ENCODE measurements around the gene RNU1-4.
"Not testable (repeated sequence)": the region's sequence is repeated elsewhere in the genome, so short reads cannot be mapped to it uniquely, and the experiment has no call there.

DNA sequence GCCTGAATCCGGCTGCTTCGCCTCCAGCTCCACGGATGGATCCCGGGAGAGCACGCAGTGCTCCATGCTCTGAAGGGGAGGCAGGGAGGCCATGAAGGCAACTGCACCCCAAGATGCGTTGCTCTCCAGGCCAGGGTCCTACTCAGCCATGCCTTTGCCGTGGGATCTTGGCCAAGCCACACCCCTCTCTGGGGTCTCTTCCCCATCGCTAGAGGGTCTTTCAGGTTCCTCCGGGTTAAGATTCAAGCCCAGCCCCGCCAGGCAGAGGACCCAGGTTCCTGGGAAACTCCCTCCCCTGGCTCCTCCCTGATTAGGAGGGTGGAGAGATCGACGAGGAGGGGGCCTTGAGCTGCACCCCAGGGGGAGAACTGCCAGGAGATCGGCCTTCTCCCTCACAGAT, 36.2 kb upstream of the RNU1-4 start:
- TF ChIP-seq, protein P1, sequence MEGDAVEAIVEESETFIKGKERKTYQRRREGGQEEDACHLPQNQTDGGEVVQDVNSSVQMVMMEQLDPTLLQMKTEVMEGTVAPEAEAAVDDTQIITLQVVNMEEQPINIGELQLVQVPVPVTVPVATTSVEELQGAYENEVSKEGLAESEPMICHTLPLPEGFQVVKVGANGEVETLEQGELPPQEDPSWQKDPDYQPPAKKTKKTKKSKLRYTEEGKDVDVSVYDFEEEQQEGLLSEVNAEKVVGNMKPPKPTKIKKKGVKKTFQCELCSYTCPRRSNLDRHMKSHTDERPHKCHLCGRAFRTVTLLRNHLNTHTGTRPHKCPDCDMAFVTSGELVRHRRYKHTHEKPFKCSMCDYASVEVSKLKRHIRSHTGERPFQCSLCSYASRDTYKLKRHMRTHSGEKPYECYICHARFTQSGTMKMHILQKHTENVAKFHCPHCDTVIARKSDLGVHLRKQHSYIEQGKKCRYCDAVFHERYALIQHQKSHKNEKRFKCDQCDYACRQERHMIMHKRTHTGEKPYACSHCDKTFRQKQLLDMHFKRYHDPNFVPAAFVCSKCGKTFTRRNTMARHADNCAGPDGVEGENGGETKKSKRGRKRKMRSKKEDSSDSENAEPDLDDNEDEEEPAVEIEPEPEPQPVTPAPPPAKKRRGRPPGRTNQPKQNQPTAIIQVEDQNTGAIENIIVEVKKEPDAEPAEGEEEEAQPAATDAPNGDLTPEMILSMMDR (IDR thresholded peaks at IDR 0.05; ENCODE audit: extremely low read depth in 1 of 2, insufficient read depth in 1 of 2, low read depth in 1 of 2, low read length in 2 of 2), result not testable (repeated sequence)
- TF ChIP-seq EZH2 (IDR thresholded peaks at IDR 0.05; ENCODE audit: borderline replicate concordance, low read depth, low read length, severe bottlenecking); POLR2A (IDR thresholded peaks at IDR 0.05; ENCODE audit: low read depth, low read length): not testable (repeated sequence)
